H9 (cell line): ENCODE results near the gene PTPRF. TPM values are rescaled to one million over a fixed set of nuclear protein-coding genes. Genes with fewer than 3 reads are reported as not detected.

Experiments used
- DNase-seq: peaks from one replicate; pipeline ENCODE4 v3.0.0-alpha.2; 2017
- H2AFZ ChIP-seq: one replicate; pipeline ENCODE4 v1.6.1; 2013; ENCODE audit warnings: mild to moderate bottlenecking, low read length, control low read depth, moderate library complexity
- H2AK5ac ChIP-seq: 2 replicates; pipeline ENCODE4 v1.6.1; 2013; ENCODE audit warnings: low read length, control low read depth, mixed read lengths; ENCODE audit not compliant: insufficient read length
- H2BK120ac ChIP-seq: one replicate; pipeline ENCODE4 v1.6.1; 2013; ENCODE audit warnings: low read depth, mild to moderate bottlenecking, low read length, control low read depth, inconsistent platforms; ENCODE audit not compliant: poor library complexity, severe bottlenecking
- H2BK12ac ChIP-seq: 2 replicates; pipeline ENCODE4 v1.6.1; 2013; ENCODE audit warnings: low read length, control low read depth, mixed read lengths, low read depth; ENCODE audit not compliant: insufficient read length
- H2BK15ac ChIP-seq: 2 replicates; pipeline ENCODE4 v1.6.1; 2013; ENCODE audit warnings: low read depth, low read length, control low read depth
- H2BK20ac ChIP-seq: one replicate; pipeline ENCODE4 v1.6.1; 2013; ENCODE audit warnings: low read depth, mild to moderate bottlenecking, low read length, control low read depth, inconsistent platforms; ENCODE audit not compliant: poor library complexity, severe bottlenecking
- H2BK5ac ChIP-seq: 2 replicates; pipeline ENCODE4 v1.6.1; 2013; ENCODE audit warnings: low read length, control low read depth, mixed read lengths; ENCODE audit not compliant: insufficient read length
- H3K14ac ChIP-seq: 2 replicates; pipeline ENCODE4 v1.6.1; 2013; ENCODE audit warnings: low read length, control low read depth; ENCODE audit not compliant: insufficient read depth
- H3K18ac ChIP-seq: 2 replicates; pipeline ENCODE4 v1.6.1; 2013; ENCODE audit warnings: low read depth, mild to moderate bottlenecking, mixed read lengths, low read length, control low read depth; ENCODE audit not compliant: insufficient read length
- H3K23ac ChIP-seq: 2 replicates; pipeline ENCODE4 v1.6.1; 2013; ENCODE audit warnings: low read length, control low read depth, mixed read lengths, low read depth; ENCODE audit not compliant: insufficient read length
- H3K23me2 ChIP-seq: 2 replicates; pipeline ENCODE4 v1.6.1; 2013; ENCODE audit warnings: low read depth, mild to moderate bottlenecking, mixed read lengths, low read length, control low read depth; ENCODE audit not compliant: insufficient read length, poor library complexity, severe bottlenecking
- H3K27ac ChIP-seq: 2 replicates; pipeline ENCODE4 v1.5.1; 2013; ENCODE audit warnings: low read length, control low read depth, mixed read lengths, low read depth; ENCODE audit not compliant: insufficient read length
- H3K27me3 ChIP-seq: 2 replicates; pipeline ENCODE4 v1.6.1; 2013; ENCODE audit warnings: low read length, control low read depth, inconsistent platforms; ENCODE audit not compliant: insufficient read depth
- H3K4ac ChIP-seq: 2 replicates; pipeline ENCODE4 v1.6.1; 2013; ENCODE audit warnings: low read depth, mild to moderate bottlenecking, control low read depth, inconsistent platforms, low read length, moderate library complexity
- H3K4me1 ChIP-seq: 2 replicates; pipeline ENCODE4 v1.6.1; 2013; ENCODE audit warnings: low read length, control low read depth, inconsistent platforms; ENCODE audit not compliant: insufficient read depth
- H3K4me2 ChIP-seq: 2 replicates; pipeline ENCODE4 v1.6.1; 2013; ENCODE audit warnings: low read length, control low read depth, mixed read lengths; ENCODE audit not compliant: insufficient read length, insufficient read depth
- H3K56ac ChIP-seq: 2 replicates; pipeline ENCODE4 v1.6.1; 2013; ENCODE audit warnings: low read depth, mild to moderate bottlenecking, mixed read lengths, low read length, control low read depth; ENCODE audit not compliant: insufficient read length
- H3K79me1 ChIP-seq: 2 replicates; pipeline ENCODE4 v1.6.1; 2013; ENCODE audit warnings: low read depth, mild to moderate bottlenecking, moderate library complexity, low read length, control low read depth, inconsistent platforms; ENCODE audit not compliant: insufficient read depth, poor library complexity, severe bottlenecking
- H3K79me2 ChIP-seq: 2 replicates; pipeline ENCODE4 v1.6.1; 2013; ENCODE audit warnings: low read length, control low read depth, inconsistent platforms; ENCODE audit not compliant: insufficient read depth
- H3K9ac ChIP-seq: 2 replicates; pipeline ENCODE4 v1.6.1; 2013; ENCODE audit warnings: low read length, control low read depth, mixed read lengths; ENCODE audit not compliant: insufficient read length; ENCODE audit errors: extremely low read depth
- H3K9me3 ChIP-seq: one replicate; pipeline ENCODE4 v1.6.1; 2013; ENCODE audit warnings: low read depth, low read length, inconsistent platforms; ENCODE audit not compliant: control insufficient read depth
- H3T11ph ChIP-seq: one replicate; pipeline ENCODE4 v1.6.1; 2013; ENCODE audit warnings: mild to moderate bottlenecking, low read length, control low read depth, inconsistent platforms
- H4K20me1 ChIP-seq: one replicate; pipeline ENCODE4 v1.6.1; 2013; ENCODE audit not compliant: control insufficient read depth, insufficient read length, insufficient read depth
- H4K5ac ChIP-seq: 2 replicates; pipeline ENCODE4 v1.6.1; 2013; ENCODE audit warnings: low read depth, mild to moderate bottlenecking, mixed read lengths, low read length, control low read depth; ENCODE audit not compliant: insufficient read length
- H4K8ac ChIP-seq: replicated peaks from 2 replicates; pipeline ENCODE4 v1.6.1; 2013; ENCODE audit warnings: low read length, control low read depth, mixed read lengths, low read depth; ENCODE audit not compliant: insufficient read length
- H4K91ac ChIP-seq: 2 replicates; pipeline ENCODE4 v1.6.1; 2013; ENCODE audit warnings: low read depth, mild to moderate bottlenecking, moderate library complexity, mixed read lengths, low read length, control low read depth; ENCODE audit not compliant: insufficient read length
- H3K27ac Mint-ChIP-seq, 3 experiments: 2 replicates in 2 of 3; 3 replicates in 1 of 3; pipeline ENCODE4 v1.8.0; 2020 to 2021; ENCODE audit warnings: mixed read lengths in 3 of 3, mild to moderate bottlenecking in 1 of 3, moderate library complexity in 1 of 3
- H3K27me3 Mint-ChIP-seq: 2 replicates; pipeline ENCODE4 v1.8.0; 2021; ENCODE audit warnings: low read depth, mild to moderate bottlenecking, moderate library complexity, mixed read lengths
- H3K36me3 Mint-ChIP-seq, 3 experiments: 2 replicates in 2 of 3; 3 replicates in 1 of 3; pipeline ENCODE4 v1.8.0; 2020 to 2021; ENCODE audit warnings: low read depth in 3 of 3, mixed read lengths in 3 of 3; ENCODE audit not compliant: insufficient read depth in 1 of 3
- H3K4me1 Mint-ChIP-seq, 2 experiments: 2 replicates each; pipeline ENCODE4 v1.8.0; 2020; ENCODE audit warnings: mixed read lengths in 2 of 2
- H3K4me3 Mint-ChIP-seq, 2 experiments: 2 replicates in 1 of 2; 3 replicates in 1 of 2; pipeline ENCODE4 v1.8.0; 2020 to 2021; ENCODE audit warnings: mild to moderate bottlenecking in 2 of 2, mixed read lengths in 2 of 2, moderate library complexity in 1 of 2
- H3K9me3 Mint-ChIP-seq, 2 experiments: 2 replicates in 1 of 2; 3 replicates in 1 of 2; pipeline ENCODE4 v1.8.0; 2020; ENCODE audit warnings: mild to moderate bottlenecking in 2 of 2, mixed read lengths in 2 of 2, moderate library complexity in 1 of 2
- CTCF ChIP-seq: fragments of 200-600 bp; sonication (generic); conservative IDR thresholded peaks from 3 replicates; pipeline ENCODE4 v1.8.0; 2021; ENCODE audit warnings: antibody characterized with exemption, mild to moderate bottlenecking
- WGBS: extraction: QIAGEN DNeasy Blood & Tissue Kit; methylation state at CpG from one replicate; pipeline ENCODE4 v1.1.7; 2013; ENCODE audit warnings: missing lambda C conversion rate, low lambda C conversion rate, mixed read lengths; ENCODE audit not compliant: insufficient read length; ENCODE audit errors: extremely low coverage; 5-methylcytosine and 5-hydroxymethylcytosine counted together
- total RNA-seq: library from RNA; stranded (reverse); gene quantifications from 2 replicates; pipeline ENCODE4 v1.2.1, GENCODE V29; 2021

PTPRF gene
- total RNA-seq, 1 experiment from 2014 or later, result 193 TPM

DNA sequence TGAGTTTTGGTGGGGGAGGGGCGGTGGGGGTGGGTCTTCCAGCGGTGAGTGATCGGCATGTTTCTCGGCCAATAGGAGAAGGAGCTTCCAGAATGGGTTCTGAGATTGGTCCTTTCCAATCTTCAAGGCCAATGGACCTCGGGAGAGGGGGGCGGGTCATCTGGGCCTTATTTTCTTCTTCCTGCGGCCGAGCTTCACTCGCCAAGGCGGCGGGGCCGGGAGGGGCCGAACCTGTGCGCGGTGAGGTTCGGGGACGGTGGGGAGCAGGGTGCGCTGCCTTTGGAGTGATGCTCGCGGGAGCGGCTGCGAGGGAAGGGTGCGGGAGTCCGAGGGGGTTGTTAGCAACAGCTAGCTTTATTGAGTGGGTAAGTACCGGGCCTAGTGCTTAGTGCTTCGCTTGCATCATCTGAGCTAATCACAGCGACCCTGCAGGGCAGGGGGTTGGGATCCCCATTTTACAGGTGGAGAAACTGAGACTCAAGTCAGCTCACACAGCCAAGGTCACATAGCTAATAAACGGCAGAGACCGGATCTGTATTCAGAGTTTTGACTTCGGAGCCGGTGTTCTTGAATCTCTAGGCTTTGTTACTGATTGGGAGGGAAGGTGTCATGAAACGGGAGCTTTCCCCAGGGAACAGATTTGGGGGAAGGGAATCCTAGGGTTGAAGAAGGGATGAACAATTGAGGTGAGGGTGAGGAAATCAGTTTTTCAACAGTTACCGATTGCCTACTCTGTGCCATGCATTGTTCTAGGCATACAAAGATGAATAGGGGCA is 119.8 kb downstream of the PTPRF start:
- Mint-ChIP-seq H3K9me3 (no peaks in the 10 kb centered on the region; a peak in 1 of 5 replicates), H3K27ac (peak overlapping the region; percentile 98 to 100 (median 99)), H3K4me3 (peak overlapping the region; percentile 97 to 98), H3K4me1 (peaks cover 35 to 41% of the 10 kb centered on the region in 2 experiments), H3K27me3 (peaks cover 2% of the 10 kb centered on the region), H3K36me3 (peaks cover 9 to 26% (median 19%) of the 10 kb centered on the region in 3 experiments)
- H3K79me2 ChIP-seq, result peaks cover 13% of the 10 kb centered on the region; the same call in 1 of the 2 replicates
- H2AK5ac ChIP-seq, result no peak overlapping the region
- H4K91ac ChIP-seq, result no peak overlapping the region
- H3T11ph ChIP-seq, result no peak overlapping the region
- no peak overlapping the region for H3K4ac ChIP-seq
- WGBS, result no CpG with 5 or more reads among the region's 33 CpGs
- peaks cover 9% of the 10 kb centered on the region for H3K4me1 ChIP-seq
- H3K14ac ChIP-seq, result peak overlapping the region; percentile 61; the same call in 1 of the 2 replicates
- DNase-seq, result peak; percentile 97
- H2BK120ac ChIP-seq, result no peak overlapping the region
- peak overlapping the region; percentile 2 for H3K56ac ChIP-seq
- no peaks in the 10 kb centered on the region for H3K27me3 ChIP-seq
- H4K20me1 ChIP-seq, result no peaks in the 10 kb centered on the region
- H2BK12ac ChIP-seq, result no peak overlapping the region
- peak overlapping the region; percentile 95 for H3K4me2 ChIP-seq
- no peaks in the 10 kb centered on the region for H3K79me1 ChIP-seq
- H2BK15ac ChIP-seq, result no peak overlapping the region
- H2BK20ac ChIP-seq, result no peak overlapping the region
- H3K18ac ChIP-seq, result peak overlapping the region; percentile 76
- peaks cover 11% of the 10 kb centered on the region for H3K23me2 ChIP-seq
- no peak for TF ChIP-seq CTCF
- no peak overlapping the region for H4K8ac ChIP-seq
- H4K5ac ChIP-seq, result peak overlapping the region; percentile 14
- no peak overlapping the region for H2BK5ac ChIP-seq
- H3K27ac ChIP-seq, result no peak overlapping the region
- no peaks in the 10 kb centered on the region for H3K9me3 ChIP-seq
- no peak overlapping the region for H3K23ac ChIP-seq
- no peak overlapping the region for H2AFZ ChIP-seq
- H3K9ac ChIP-seq, result peak overlapping the region; percentile 88
